ENCODE data around the gene SLC6A11.

Gene SLC6A11

DNA sequence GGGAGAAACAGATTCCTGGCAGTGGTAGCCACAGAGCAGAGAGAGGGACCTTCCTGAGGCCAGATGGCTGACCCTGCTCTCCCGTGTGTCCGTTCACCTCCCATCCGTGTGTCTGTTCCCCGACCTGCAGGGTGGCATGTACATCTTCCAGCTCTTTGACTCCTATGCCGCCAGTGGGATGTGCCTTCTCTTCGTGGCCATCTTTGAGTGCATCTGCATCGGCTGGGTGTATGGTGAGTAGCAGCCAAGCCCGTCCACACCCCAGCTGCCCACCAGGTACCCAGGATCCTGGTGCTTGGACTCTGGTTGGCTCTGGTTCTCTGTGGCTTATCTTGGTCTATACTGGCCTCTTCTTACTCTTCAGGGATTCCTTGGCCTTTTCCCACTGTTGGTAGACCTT is 117.0 kb downstream of the SLC6A11 start:
- Histone ChIP-seq H3K9ac (no peak overlapping the region), H3K4me3 (no peak overlapping the region), H3K27me3 (no peaks in the 10 kb centered on the region), H3K4me2 (no peak overlapping the region), H3K4me1 (peaks cover 0 to 35% (median 15%) of the 10 kb centered on the region in 10 experiments; a peak in 12 of 20 replicates), H3K9me3 (replicated peaks in 1 of 11) (no peaks in the 10 kb centered on the region), H4K20me1 (no peaks in the 10 kb centered on the region), H3K36me3 (no peaks in the 10 kb centered on the region), H3K27ac (no peak overlapping the region)
- TF ChIP-seq Cebpa-rat (IDR thresholded peaks at IDR 0.05), result no peak

DNA sequence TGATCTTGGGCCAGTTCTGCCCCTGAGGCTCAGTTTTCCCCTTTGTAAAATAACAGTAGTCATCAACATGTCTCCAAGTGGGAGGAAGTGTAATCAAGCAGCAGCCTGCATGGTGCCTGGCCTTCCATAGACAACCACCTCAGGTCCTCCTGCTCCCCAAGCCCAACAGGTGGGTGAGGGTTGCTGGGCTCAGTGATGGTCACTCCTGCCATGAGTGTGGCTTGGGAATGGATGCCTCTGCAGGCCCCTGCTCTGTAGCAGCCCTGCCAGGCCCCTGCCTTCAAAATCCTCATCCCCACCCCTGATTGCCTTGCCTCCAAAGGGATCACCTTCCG is 117.4 kb downstream of the SLC6A11 start:
- H3K36me3 ChIP-seq, result no peaks in the 10 kb centered on the region
- H4K20me1 ChIP-seq, result no peaks in the 10 kb centered on the region
- no peaks in the 10 kb centered on the region for H3K9me3 ChIP-seq (replicated peaks in 1 of 11)
- peaks cover 0 to 31% (median 15%) of the 10 kb centered on the region in 10 experiments; a peak in 12 of 20 replicates for H3K4me1 ChIP-seq
- H3K27me3 ChIP-seq, result no peaks in the 10 kb centered on the region
- no peak for TF ChIP-seq Cebpa-rat (IDR thresholded peaks at IDR 0.05)
- no peak overlapping the region for H3K4me2 ChIP-seq
- no peak overlapping the region for H3K27ac ChIP-seq
- no peak overlapping the region for H3K4me3 ChIP-seq
- no peak overlapping the region for H3K9ac ChIP-seq

DNA sequence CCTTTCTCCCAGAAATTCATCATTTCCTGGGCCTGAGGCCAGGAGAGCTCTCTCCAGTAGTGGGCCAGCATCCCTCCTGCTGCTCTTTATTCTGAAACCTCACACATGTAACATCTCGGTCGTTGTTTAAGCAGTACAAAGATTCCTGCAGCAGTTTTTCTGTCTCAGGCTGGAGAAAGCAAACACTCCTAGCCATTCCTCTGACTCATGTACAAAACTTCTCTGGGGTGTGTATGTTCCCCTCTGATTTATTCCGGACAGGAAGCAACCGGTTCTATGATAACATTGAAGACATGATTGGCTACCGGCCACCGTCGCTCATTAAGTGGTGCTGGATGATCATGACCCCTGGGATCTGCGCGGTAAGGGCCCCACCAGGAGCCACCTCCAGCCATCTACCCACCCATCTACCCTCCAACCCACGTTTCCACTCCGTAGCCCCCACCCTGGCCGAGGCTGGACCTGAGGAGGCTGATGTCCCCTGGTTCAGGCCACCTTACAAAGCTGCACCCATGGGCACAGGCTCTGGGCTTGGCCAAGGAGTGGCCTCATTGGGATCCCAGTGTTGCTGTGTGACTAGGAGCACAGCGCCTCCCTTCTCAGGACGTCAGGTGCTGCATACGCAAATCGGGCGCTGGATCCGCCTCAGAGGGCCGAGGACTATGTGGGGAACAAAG is 117.9 kb downstream of the SLC6A11 start:
- TF ChIP-seq Cebpa-rat (IDR thresholded peaks at IDR 0.05), result no peak
- Histone ChIP-seq H3K9ac (no peak overlapping the region), H3K9me3 (replicated peaks in 1 of 11) (no peaks in the 10 kb centered on the region), H3K4me1 (peaks cover 0 to 26% (median 13%) of the 10 kb centered on the region in 10 experiments; a peak in 11 of 20 replicates), H3K27ac (no peak overlapping the region), H3K4me2 (no peak overlapping the region), H3K27me3 (no peaks in the 10 kb centered on the region), H3K4me3 (no peak overlapping the region), H4K20me1 (no peaks in the 10 kb centered on the region), H3K36me3 (no peaks in the 10 kb centered on the region)

DNA sequence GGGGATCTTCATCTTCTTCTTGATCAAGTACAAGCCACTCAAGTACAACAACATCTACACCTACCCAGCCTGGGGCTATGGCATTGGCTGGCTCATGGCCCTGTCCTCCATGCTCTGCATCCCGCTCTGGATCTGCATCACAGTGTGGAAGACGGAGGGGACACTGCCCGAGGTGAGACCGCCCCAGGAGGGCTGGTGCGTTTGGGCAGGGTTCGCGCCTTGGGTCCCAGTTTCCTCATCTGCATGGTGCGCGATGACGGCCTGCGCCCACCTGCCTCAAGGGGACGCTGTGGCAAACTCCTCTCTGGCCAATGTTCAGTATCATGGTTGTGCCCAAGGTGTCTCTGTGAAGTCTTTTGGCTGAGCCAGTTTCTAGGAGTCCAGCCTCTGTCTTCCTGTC is 119.0 kb downstream of the SLC6A11 start:
- TF ChIP-seq Cebpa-rat (IDR thresholded peaks at IDR 0.05), result no peak
- Histone ChIP-seq H3K36me3 (no peaks in the 10 kb centered on the region), H3K4me2 (no peak overlapping the region), H3K4me3 (no peak overlapping the region), H4K20me1 (no peaks in the 10 kb centered on the region; a peak in 1 of 22 replicates), H3K4me1 (peaks cover 0 to 26% (median 13%) of the 10 kb centered on the region in 10 experiments; a peak in 11 of 20 replicates), H3K27me3 (no peaks in the 10 kb centered on the region), H3K27ac (no peak overlapping the region), H3K9ac (no peak overlapping the region), H3K9me3 (replicated peaks in 1 of 11) (no peaks in the 10 kb centered on the region)

DNA sequence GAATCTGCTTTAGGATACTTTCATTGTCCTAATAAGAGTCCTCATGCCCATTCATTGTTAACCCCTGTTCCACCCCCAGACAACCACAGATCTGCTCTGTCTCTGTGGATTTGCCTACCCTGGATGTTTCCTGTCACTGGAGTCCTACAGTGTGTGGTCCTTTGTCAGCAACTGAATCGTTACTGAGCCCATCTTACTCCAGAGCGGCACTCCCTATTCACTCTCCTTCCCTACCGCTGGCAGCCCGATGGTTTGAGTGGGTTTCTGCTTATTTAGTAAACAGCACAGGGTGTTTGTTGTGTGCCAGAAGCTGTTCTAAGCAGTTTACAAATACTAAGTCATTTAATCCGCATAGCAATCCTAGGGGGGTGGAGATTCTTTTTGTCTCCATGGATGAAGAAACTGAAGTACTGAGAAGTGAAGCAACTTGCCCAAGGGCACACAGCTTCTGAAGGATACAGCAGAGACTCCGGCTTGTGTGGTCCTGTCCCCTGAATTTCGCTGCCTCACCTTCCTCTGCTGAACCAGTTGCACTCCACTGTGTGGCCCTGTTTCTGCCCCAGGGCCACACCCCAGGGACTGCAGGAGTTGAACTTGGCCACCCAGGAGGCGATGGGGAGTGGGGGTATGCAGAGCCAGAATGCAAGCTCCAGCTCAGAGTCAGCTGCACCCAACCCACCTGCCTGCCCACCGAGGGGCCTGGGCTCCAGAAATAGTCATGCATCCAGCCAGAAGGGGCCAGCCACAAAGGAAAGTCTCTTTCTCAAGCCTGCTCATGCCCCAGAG is 120.0 kb downstream of the SLC6A11 start:
- no peak overlapping the region for H3K4me3 ChIP-seq
- H4K20me1 ChIP-seq, result no peaks in the 10 kb centered on the region; a peak in 1 of 22 replicates
- H3K4me2 ChIP-seq, result peak overlapping the region in 7 of 11 experiments; percentile 8 to 57 (median 40); a peak in 10 of 22 replicates
- peaks cover 0 to 21% (median 13%) of the 10 kb centered on the region in 10 experiments; a peak in 11 of 20 replicates for H3K4me1 ChIP-seq
- H3K36me3 ChIP-seq, result no peaks in the 10 kb centered on the region
- H3K27me3 ChIP-seq, result no peaks in the 10 kb centered on the region
- TF ChIP-seq Cebpa-rat (IDR thresholded peaks at IDR 0.05), result no peak
- H3K27ac ChIP-seq, result no peak overlapping the region
- 0 out of 22 replicates have a peak overlapping the region, but pooled peaks of 1 of the 11 experiments have one; percentile 10 for H3K9ac ChIP-seq
- no peaks in the 10 kb centered on the region for H3K9me3 ChIP-seq (replicated peaks in 1 of 11)

DNA sequence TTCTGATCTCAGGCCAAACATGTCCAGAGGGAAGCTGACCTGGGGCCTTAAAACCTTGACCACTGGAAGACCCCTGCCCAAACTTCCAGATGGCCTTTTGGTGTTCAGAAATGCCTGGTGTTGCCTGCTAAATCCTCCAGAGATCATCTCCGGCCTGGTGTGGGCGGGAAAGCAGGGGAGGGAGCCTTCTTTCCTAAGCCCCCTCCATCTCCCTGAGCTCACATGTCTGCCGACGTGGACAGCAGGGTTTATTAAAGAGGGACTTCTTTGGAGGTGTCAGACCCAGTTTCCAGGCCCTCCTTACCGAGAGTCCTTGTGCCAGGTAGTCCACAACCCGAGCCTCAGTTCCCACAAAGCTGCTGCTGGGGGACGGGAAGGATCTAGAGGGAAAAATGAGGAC is 120.7 kb downstream of the SLC6A11 start:
- Histone ChIP-seq H3K9ac (no peak overlapping the region), H3K27ac (no peak overlapping the region)

DNA sequence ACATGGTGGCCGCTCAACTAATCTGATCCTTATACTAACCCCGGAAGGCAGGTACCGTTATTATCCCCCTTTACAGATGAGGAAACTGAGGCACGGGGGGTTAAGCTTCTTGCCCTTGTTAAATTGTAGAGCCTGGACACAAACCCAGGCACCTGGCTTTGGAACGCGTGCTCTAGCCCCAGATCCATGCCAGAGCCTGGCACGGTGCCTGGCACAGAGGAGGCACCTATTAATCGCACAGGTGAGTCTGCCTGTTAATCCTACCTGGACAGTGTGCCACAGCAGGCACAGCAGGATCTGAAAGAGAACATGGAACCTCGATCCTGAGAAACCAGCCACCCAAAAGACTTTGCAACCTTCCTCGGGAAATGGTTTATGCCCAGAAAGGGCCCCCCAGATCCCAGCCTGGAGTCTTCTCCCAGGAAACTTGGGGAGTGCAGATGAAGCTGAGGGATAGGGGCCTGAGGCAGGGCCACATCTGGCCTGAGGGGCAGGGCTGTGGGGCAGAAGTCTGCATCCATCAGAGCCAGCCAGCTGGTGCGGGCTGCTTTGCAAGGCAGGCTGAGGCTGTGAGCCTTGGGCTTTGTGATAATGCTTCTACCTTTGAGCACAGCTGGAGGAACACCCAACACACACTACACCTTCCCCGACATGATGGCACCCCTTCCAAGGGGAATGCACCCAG is 121.3 kb downstream of the SLC6A11 start:
- Histone ChIP-seq H3K27ac (no peak overlapping the region), H3K4me1 (peaks cover 0 to 18% (median 11%) of the 10 kb centered on the region in 10 experiments; a peak in 11 of 20 replicates), H3K4me3 (no peak overlapping the region), H3K36me3 (no peaks in the 10 kb centered on the region), H3K9me3 (replicated peaks in 1 of 11) (peaks cover 0 to 5% (median 3%) of the 10 kb centered on the region in 11 experiments; a peak in 14 of 22 replicates), H3K4me2 (no peak overlapping the region), H4K20me1 (no peaks in the 10 kb centered on the region; a peak in 1 of 22 replicates), H3K9ac (no peak overlapping the region), H3K27me3 (no peaks in the 10 kb centered on the region)
- TF ChIP-seq Cebpa-rat (IDR thresholded peaks at IDR 0.05), result no peak

More for the DNA sequence above, 120.7 kb downstream of the SLC6A11 start:
- TF ChIP-seq Cebpa-rat (IDR thresholded peaks at IDR 0.05), result no peak
- Histone ChIP-seq H3K4me3 (no peak overlapping the region), H4K20me1 (no peaks in the 10 kb centered on the region; a peak in 1 of 22 replicates), H3K4me1 (peaks cover 0 to 18% (median 11%) of the 10 kb centered on the region in 10 experiments; a peak in 11 of 20 replicates), H3K27me3 (no peaks in the 10 kb centered on the region), H3K4me2 (peak overlapping the region in 7 of 11 experiments; percentile 8 to 57 (median 40); a peak in 9 of 22 replicates), H3K36me3 (no peaks in the 10 kb centered on the region), H3K9me3 (replicated peaks in 1 of 11) (no peaks in the 10 kb centered on the region)

DNA sequence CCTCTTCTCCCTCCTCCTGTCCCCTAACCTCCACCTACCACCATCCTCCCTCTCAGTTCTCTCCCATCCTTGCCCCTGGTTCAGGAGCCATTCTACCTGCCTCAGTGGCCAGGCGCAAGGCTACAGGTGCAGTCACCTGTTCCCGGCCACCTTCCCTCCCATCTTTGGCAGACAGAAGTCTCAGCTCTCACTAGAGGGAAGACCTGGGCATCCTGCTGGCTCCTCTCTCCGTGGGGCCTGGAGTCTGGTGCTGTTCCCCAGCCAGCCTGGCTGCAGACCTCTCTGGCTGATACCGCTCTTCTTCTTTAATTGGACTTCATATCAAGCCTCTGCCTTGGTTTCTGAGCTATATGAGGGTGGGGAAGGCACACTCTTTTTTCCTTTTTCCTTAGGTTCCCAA is 123.5 kb downstream of the SLC6A11 start:
- TF ChIP-seq Cebpa-rat (IDR thresholded peaks at IDR 0.05), result no peak
- no peaks in the 10 kb centered on the region; a peak in 1 of 22 replicates for H4K20me1 ChIP-seq
- H3K27me3 ChIP-seq, result no peaks in the 10 kb centered on the region
- H3K9me3 ChIP-seq (replicated peaks in 1 of 11), result peaks cover 0 to 12% (median 9%) of the 10 kb centered on the region in 11 experiments; a peak in 14 of 22 replicates
- H3K27ac ChIP-seq, result no peak overlapping the region
- peaks cover 0 to 18% (median 11%) of the 10 kb centered on the region in 10 experiments; a peak in 11 of 20 replicates for H3K4me1 ChIP-seq
- no peaks in the 10 kb centered on the region for H3K36me3 ChIP-seq
- H3K4me3 ChIP-seq, result no peak overlapping the region
- H3K9ac ChIP-seq, result no peak overlapping the region
- no peak overlapping the region for H3K4me2 ChIP-seq

DNA sequence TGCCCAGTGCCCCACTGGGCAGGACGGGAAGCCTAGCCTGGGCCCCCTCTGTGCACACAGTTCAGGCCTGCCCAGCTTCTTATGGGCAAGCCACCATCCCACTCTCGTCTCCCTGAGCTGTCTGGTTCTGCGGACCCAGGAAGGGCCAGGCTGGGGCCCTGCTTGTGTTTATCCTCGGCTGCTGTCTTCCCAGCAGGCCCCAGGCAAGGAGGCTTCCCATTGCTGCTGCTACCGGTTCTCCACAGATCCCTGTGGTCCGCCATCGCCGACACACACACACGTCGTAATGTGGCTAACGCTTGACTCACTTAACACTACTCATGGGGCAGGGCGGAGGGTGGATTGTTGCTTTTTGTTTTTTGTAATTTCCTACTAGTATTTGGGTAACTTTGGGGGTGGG is 124.1 kb downstream of the SLC6A11 start:
- H3K4me3 ChIP-seq, result no peak overlapping the region
- H4K20me1 ChIP-seq, result peaks cover 0 to 2% (median 0%) of the 10 kb centered on the region in 11 experiments; a peak in 1 of 22 replicates
- H3K9ac ChIP-seq, result no peak overlapping the region
- no peaks in the 10 kb centered on the region for H3K36me3 ChIP-seq
- H3K27ac ChIP-seq, result no peak overlapping the region
- no peak overlapping the region for H3K4me2 ChIP-seq
- no peaks in the 10 kb centered on the region for H3K27me3 ChIP-seq
- H3K4me1 ChIP-seq, result peaks cover 0 to 17% (median 11%) of the 10 kb centered on the region in 10 experiments; a peak in 11 of 20 replicates
- no peak for TF ChIP-seq Cebpa-rat (IDR thresholded peaks at IDR 0.05)
- peaks cover 0 to 12% (median 9%) of the 10 kb centered on the region in 11 experiments; a peak in 14 of 22 replicates for H3K9me3 ChIP-seq (replicated peaks in 1 of 11)

All from BLaER1 treated with 17β-estradiol and CSF1 and Interleukin-3, amounts not matched to agents 10 nM and 100 nM (cell line).